Subcutaneous adipose tissue (tissue), 4 donors: ENCODE results near the gene PAXIP1. TPM values are rescaled to one million over a fixed set of nuclear protein-coding genes. Genes with fewer than 3 reads are reported as not detected.

Experiments
- total RNA-seq, 4 donors: library from RNA; depleted of rRNA; stranded (reverse); fragments of >200 nt; gene quantifications; one replicate each; pipeline ENCODE4 v1.1.0, GENCODE V29; 2016
- TF ChIP-seq, protein P1 (sequence below): fragments of 450-650 bp; IDR thresholded peaks from one replicate; pipeline ENCODE4 v1.5.1; 2016; ENCODE audit warnings: low read depth, mild to moderate bottlenecking, control low read depth, antibody characterized with exemption, moderate library complexity

PAXIP1 gene
- total RNA-seq, 4 donors from 2014 or later: 8.3 to 11.7 (median 10.5) TPM

DNA sequence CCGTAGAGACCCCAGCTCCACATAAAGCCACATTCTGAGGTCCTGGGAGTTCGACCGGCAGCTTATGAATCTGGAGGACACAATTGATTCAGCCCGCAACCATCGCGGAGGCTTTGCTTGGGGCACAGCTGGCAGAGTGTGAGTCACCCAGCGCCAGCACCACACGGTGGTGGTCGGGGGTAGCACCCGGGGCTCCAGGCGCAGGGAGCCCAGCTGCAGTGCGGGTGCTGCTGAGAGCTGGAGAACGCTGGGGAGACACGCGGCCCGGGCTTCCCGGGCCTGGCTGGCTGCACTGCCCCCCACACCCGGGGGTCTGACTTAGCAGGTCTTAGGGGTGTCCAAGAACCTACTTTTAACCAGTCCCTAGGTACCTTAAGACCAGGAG is 87.9 kb downstream of the PAXIP1 start:
- TF ChIP-seq, protein P1, sequence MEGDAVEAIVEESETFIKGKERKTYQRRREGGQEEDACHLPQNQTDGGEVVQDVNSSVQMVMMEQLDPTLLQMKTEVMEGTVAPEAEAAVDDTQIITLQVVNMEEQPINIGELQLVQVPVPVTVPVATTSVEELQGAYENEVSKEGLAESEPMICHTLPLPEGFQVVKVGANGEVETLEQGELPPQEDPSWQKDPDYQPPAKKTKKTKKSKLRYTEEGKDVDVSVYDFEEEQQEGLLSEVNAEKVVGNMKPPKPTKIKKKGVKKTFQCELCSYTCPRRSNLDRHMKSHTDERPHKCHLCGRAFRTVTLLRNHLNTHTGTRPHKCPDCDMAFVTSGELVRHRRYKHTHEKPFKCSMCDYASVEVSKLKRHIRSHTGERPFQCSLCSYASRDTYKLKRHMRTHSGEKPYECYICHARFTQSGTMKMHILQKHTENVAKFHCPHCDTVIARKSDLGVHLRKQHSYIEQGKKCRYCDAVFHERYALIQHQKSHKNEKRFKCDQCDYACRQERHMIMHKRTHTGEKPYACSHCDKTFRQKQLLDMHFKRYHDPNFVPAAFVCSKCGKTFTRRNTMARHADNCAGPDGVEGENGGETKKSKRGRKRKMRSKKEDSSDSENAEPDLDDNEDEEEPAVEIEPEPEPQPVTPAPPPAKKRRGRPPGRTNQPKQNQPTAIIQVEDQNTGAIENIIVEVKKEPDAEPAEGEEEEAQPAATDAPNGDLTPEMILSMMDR: no peak

DNA sequence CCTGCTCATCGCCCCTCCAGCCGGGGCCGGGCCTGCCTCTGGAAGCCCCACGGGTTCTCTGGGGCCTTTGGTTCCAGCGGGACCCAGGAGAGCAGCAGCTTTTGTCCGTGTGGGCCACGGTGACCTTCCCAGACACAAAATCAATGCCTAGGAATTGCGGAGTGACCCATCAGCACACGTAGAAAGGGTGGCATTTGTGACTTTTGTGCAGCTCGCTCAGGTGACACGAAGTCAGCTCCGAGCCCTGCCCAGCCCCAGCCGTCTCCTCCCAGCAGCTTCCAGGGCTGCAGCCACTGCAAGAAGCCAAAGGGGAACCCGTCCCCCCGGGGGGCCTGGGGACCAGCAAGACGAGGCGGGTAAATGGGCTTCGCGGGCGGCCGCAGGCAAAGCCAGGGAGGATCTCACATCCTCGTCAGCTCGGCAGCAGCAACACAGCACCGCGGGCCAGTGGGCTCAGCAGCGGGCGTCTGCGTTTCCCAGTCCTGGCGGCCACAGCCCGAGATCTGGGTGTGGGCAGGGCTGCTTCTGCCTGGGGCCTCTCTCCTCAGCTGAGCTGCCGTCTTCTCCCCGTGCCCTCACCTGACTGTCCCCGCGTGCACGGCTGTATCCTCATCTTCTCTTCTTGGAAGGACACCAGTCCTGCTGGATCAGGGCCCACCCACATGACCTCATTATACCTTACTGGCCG is 88.5 kb downstream of the PAXIP1 start:
- TF ChIP-seq, protein P1: no peak

DNA sequence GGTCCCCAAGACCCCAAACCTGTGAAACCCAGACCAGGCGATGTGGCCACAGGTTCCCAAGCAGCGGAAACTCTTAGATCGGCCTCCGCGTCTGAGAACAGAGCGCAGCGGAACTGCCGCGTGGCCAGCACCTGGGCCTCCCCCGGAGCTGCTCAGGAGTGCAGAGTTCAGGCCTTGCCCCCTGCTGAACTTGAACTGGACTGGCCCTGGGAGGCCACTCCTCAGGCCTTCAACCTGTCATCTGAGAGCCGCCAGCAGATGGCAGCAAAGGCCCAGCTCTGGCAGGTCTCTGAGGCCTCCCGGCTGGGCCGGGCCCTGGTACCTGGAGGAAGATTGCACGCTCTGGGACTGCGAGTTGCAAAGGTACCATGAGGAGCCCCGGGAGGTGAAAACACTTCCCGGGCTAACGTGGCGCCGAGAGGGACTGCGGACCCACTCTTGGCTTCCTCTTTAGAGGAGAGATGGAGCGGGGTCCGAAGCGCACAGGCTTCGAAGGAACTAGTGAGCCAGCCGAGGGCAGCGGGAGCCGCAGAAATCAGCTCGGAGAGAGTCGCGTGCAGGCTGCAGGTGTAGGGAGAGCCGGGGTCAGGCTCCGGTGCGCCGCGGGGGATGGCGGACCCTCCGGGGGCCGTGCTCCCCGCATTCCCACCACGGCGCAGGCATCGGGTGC is 89.2 kb downstream of the PAXIP1 start:
- TF ChIP-seq, protein P1: no peak

DNA sequence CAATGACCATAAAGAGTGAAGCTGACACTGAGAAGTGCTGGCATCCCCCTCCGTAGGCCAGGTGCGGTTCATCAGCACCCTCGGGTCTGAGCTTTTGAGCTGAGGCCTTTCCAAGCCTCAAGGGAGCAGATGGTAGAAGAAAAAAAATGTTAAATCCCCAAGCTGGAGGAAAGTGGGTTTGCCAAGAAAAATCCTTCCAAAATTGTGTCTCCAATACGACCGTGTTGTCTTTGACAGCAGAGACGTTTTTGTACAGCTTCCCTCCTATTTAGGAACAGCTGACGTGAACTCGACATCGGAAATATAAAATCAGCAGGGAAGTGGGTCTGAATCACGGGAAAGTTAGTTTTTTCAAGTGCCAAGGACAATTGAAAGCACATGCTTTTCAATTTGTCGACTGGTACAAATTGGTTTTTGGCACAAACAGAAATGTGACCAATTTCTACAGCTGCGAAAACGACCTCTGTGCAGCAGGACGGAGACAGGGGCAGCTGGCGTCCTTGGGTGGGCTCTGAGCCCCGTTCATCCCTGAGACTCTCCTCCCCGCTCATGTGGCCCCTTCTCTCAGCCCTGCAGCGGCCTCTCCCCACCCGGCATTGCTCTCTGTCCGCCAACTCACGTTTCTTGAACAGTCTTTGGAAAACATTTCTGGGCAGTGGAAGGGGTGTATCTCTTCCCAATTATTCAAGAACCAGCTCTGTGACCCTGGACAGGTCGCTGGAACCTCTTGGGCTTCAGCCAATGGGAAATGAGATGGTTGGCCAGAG is 89.9 kb downstream of the PAXIP1 start:
- TF ChIP-seq, protein P1: no peak

DNA sequence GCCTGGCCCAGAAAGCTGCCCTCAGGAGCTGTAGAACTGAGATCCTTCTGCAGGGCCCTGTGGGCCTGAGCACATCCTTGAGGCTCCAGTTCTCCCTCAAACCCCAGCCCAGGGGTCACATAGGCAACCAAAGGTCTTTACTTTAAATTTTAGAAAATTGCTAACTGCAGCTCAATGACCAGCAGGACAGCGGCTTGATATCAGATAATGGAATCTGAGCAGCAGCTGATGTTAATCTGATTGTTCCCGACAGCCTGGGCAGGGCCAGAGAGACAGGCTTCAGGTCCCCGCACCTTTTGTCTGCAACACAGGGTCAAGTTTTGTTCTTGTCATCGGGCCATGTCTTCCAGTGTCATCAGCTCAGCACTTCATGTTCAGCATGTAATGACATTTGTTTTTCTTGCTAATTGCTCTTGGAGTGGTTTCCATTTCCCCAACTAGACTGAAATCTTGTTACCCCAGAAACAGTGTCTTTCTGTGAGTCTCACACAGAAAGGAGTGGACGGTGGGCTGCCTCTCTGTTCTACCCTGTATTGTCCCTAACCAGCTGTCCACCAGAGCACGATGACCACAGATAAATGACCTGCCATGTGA is 91.0 kb downstream of the PAXIP1 start:
- TF ChIP-seq, protein P1: no peak

DNA sequence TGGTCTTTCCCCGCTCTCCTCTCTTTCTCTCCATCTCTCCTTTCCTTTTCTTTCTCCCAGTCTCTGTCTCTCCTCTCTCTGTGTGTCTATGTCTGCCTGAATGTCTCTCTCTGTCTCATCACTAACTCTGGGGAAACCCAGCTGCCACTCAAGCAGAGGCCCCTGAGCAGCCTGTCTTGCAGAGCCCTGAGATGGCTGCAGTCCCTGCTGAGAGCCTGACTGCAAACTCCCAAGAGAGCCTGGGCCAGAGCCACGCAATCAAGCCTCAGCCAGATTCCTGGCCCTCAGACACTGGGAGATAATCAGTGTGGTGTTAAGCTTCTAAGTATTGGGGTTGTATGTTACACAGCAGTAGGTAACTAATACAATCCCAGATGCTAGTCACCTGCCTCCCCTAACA is 91.5 kb downstream of the PAXIP1 start:
- TF ChIP-seq, protein P1: no peak

DNA sequence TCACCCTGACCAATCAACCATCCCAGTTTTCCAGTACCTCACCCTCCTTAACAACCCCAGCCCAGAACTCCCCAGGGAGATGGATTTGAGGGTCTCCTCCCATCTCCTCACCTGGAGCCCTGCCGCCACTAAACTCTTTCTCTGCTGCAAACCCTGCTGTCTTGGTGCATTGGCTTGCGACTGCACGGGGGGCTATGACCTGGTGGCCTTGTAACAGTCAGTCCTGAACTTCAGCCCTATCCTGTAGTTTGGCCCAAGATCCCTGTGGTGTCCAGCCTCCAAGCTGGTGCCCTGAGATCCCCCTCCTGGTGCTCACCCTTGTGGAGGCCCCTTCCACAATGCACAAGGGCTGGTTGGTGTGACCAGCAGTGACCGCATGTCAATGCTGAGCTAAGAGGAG is 91.9 kb downstream of the PAXIP1 start:
- TF ChIP-seq, protein P1: no peak
